HG03097 (cell line): Measurements from ENCODE around the gene STX16.

Experiments used
- ATAC-seq: cut with Tn5 transposase; IDR thresholded peaks from one replicate; pipeline ENCODE4 v1.9.1; 2021; ENCODE audit not compliant: unreplicated experiment, low FRiP score

The STX16 gene

GRCh38 chr20:58695084-58695722 is 44.1 kb downstream of the STX16 start:
- no peak for ATAC-seq

DNA sequence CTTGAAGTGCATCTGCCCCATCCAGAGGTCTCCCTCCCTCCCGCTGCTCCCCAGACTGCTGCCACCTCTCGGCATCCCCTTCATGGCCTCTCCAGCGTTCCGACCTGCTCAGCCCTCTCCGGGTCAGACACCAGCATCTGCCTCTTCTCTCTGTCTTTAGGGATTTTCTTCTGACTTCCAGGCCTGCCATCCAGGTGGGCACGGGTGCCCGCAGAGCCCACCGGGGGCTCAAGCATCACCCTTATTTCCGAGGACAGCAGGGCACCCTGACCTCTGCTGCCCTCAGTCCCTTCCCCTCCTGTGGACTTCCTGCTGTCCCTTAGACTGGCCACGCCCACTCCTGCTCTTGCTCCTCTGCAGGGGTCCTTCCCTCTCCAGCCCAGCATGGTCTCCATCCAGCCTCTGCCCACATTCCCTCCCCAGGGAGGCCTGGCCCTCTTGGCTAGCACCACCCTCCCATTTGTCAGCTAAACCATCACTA is 44.9 kb downstream of the STX16 start:
- ATAC-seq: no peak

GRCh38 chr20:58696411-58696961 is 45.4 kb downstream of the STX16 start:
- ATAC-seq: no peak

GRCh38 chr20:58697201-58697866 is 46.3 kb downstream of the STX16 start:
- ATAC-seq: no peak

DNA sequence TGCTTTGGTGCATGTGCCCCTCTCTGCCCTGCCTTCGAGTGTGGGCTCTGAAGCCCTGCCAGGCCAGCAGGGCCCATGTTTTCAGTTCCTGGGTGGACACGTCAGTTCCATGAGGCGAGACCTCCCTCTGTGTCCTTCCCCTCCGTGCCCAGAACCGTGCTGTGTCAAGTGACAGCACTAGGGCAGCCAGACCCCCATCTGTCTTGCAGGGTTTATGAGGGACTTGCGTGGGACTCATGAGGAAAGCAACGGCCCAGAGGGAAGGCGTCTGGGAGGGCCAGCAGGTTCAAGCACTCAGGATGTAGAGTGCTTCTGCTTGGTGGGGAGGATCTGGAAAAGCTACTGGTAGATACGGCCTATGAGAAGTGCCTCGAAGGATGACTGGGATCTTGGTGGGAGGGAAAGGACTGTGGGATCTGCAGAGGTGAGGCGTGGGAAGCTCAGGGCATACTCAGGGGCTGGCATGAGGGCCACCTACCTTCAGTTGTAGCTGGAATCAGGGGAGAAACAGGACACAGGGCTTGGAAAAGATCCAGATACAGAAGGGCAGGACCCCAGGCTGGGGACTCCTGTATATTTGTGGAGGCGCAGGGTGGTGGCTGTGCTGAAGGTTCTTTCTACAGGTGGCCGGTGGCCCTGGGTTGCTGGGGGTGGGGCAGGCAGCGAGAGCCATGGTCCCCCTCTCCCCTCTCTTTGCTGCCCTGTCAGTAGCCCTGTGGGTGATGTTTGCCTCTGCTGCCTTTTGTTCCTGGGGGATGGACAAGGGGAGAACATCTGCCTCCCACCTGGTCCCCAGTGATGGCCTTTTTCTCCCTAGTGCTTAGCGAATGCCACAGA is 47.0 kb downstream of the STX16 start:
- no peak for ATAC-seq

DNA sequence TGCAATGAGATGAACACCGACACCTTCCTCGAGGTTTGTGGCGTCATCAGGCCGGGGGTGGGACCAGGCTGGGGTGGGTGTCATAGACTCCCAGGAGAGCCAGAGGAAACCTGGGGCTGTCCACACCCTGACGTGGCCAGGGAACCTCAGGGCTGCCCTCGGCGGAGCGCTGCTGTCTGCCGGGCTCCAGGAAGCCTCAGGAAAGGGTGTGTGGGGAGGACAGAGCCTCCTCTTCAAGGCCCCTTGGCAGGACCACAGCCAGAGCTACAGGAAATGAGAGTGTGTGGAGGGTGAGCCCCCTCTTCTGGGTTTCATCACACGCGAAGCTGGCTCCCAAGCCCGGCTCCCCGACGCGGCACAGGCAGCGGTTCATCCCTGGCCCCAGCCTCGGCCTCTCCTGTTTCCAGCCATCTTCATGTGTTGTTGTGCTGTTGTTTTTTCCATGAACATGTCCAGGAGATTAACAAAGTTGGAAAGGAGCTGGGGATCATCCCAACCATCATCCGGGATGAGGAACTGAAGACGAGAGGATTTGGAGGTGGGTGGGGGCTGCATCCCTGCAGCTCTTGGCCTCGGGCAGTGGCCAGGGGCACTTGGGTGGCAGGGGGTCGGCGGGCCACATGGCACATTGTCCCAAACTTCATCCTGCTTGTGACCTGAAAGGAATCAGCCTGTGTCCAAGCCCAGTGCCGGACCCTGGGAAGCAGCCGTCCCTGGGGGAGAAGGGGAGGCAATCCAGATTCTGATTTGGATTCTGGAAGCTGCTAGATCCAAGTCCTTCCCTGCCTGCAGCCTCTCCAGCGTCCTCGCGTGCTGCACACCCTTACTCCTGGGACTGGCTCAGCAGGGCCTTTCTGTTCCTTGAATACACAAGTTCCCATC is 47.9 kb downstream of the STX16 start:
- ATAC-seq: no peak

DNA sequence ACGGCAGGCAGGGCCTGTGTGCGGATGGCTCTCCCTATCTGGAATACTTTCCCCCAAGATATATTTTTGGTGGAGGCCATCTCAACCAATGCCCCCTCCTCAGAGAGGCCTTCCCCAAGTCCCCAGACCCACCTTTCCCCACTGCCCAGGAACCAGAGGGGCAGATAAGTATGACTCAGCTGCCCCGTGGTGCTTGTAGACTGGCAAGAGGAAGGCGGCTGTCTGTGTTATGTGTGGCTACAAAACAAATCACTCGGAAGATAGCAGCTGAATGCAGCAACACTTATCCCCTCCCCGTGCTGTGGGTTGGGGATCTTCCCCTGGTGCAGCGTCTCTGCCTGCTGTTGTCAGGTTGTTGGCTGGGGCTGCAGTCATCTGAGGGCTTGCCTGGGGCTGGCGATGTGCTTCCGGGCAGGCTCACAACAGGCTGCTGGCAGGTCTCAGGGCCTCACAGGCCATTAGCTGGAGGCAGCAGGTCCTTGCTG is 48.6 kb downstream of the STX16 start:
- ATAC-seq: no peak

GRCh38 chr20:58700121-58700821 is 49.2 kb downstream of the STX16 start:
- no peak for ATAC-seq

DNA sequence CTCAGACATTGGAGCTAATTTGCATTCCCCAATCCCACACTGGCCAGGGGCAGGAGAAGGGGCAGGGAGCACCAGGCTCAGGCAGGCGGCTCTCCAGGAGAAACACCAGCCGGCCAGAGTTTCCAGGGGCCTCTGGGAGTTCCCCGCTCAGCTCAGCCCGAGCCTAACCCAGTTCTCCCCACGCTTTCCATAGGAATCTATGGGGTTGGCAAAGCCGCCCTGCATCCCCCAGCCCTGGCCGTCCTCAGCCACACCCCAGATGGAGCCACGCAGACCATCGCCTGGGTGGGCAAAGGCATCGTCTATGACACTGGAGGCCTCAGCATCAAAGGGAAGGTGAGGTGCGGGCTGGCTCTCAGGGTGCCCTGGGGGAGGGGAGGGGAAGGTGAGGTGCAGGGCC is 49.7 kb downstream of the STX16 start:
- ATAC-seq: no peak

DNA sequence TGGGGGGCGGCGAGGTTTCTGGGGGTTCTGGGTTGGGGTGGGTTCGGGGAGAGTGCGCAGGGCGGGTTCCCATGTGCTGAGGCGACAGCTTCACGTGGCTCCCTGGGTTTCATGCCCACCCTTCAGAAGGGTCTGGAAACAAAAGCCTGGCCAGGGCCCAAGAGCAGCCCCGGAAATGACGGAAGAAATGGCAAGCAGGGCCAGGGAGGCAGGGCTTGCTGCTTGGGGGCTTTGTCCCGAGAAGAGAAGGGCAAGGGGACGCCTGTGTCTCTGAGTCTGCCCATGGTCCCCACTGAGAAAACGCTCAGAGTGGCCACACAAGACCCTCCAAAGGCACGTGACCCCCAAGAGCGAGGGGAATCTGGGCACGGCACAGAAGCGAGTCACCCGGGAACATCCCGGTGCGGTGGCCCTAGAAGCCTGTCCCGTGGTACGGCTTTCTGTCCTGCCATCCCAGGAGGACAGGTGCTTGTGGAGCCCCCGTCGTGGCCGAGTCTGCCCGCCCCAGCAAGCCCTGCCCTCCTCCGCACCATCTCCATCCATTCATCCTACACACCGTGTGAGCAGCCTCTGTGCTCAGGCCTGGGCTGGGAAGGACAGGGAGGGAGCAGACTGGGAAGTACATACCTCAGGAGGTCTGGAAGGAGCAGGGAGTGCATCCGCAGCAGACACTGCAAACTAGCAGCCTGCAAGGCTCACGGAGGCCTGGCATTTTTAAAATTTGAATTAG is 50.5 kb downstream of the STX16 start:
- no peak for ATAC-seq

GRCh38 chr20:58702161-58702510 is 51.1 kb downstream of the STX16 start:
- ATAC-seq: no peak

DNA sequence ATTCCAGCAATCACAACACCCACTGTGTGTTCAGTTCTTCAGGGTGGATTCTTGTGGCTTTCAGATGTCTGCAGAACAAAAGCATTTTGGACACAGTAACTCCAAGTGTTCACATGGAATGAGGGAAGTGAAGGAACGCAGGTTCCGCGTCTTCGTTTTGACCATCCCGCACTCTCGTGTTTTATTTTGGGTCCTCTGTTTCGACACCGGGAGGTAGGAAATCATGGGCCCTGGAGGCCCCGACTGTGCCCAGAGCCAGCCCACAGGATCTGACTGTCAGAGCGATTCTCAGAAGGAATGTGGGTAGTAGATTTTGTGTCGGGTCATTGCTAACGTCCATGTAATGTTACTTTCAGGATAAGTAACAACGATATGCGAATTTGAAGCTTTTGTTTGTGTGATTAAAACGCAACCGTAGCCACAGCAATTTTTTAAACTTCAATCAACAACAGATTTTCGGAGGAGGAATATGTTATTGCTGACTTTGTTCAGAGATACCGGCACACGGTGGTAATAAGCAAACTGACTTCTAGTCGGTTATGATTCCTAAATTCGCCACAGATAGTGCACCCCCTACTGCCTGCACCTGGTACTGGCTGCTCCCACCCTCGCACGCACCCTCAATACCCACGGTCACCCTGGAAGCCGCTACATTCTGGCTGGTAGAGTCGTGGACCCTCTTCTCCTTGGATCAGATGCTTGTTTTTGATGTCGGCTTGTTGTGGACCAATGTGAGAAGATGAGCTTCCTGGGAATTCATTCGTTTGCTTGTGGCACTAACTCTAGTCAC is 52.0 kb downstream of the STX16 start:
- no peak for ATAC-seq

DNA sequence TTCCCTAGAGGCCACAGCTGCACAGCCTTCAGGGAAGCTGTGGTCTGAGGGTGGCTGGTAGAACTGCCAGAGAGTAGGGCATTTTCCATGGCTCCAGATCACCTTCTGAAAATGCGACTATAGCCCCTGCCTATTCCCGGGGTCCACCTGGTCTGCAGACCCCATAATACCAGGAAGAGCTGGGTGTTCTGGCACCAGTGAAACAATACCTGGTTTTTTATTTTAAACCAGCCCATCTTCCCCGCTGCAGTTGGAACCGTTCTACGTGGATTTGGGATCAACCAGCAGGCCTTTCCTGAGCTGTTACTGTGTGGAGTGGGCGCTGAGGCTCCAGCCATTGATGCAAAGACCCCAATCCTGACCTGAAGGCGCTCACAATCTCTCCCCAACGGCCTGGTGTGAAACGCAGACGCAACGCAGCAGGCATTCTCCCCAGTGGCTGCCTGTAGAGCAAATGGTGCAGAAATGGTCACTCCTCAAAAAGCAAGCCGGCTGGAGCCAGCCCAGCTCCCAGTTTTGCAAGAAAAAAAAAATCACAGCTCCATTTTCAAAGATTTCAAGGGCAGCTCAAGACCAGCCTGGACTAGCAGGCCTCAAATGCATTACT is 52.8 kb downstream of the STX16 start:
- no peak for ATAC-seq

DNA sequence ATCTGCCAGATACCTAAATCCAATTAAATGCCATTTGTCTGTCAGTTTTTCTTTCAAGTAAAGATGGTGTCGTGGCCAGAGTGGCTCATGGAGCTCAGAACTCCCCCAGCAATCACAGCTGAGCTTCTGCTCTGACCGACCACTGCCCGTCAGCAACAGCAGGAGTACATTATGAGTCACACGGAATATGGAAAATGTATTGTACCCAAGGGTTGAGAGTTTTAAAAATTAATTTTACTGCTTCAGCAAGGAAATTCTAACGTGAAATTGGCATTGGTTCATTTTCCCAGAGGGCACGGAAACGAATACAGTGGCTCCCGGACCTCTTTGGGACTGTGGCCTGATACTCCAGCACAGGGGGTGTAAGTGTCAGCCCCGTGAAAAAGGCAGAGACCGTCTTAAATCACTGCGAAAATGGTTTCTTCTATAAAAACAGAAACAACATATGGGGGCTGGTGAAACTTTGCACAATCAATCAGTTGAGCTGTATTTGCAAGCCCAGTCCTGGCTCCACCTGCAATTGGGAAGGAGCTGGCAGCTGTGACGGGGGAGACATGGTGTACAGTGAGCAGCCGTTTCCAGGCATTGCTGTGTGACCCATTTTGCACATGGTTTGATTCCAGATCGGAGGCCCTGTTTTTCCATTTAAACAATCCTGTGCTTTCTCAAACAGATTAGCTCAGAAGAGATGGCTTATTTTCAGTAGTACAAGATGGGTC is 54.3 kb downstream of the STX16 start:
- ATAC-seq: no peak

DNA sequence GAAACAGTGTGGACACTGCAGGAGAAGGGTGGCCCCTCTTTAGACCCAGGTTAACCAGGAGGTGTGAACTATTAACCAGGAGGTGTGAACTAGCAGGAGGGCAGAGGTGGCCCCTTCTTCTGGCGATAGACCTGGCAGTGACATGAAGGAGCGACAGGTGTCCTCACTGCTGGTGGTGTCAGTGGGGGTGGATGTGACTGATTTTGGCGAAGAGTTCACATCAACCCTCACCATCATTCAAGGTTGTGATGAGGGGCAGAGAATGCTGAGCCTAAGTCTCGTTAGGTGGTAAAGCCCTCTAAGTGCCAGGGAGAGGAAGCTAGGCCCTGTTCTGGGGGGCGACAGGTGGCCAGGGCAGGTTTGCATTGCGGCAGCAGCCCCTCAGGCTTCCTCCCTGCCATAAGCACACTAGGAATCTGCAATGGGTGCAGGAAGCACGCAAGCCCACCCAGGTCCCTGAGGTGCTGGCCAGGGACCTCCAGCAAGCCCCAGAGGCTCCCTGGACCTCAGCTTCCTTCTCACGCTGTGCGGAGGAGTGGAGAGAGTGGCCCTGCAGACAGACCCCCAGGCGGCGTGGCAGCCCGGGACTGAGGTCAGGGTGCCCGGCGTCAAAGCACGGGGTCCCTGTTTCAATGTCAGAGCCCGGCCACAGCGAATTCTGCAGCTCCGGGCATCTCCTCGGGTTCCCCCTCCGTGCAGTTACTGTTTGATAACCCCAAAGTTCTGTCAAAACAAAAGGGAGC is 55.2 kb downstream of the STX16 start:
- no peak for ATAC-seq

DNA sequence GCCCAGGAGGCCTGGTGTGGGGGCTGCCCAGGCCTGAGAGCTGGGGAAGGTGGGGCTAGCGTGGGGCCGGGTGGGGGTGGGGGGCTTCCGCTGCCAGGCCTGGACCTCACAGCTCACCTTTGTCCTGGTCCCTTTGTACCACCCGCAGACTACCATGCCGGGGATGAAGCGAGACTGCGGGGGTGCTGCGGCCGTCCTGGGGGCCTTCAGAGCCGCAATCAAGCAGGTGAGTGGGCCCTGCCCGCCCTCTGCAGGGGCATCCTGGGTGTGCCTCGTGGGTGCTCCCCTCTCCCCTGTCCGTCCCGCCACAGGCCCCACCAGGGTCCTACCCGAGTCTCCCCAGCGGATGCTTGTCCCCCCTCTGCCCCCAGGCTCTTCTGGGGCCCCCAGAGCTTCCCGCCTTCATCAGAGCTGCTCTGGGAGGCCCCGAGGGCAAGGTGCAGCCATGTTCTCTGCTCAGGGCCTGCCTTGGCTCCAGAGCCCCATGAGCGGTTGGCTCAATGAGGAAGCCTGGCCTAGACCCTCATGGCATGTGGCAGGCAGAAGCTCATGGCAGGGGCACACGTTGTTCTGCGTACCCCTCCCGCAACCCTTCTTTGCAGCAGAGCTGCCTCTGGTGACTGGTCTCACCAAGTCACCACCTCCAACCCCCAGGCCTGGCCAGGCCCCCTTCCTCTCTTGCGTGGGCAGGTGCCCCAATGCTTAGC is 56.0 kb downstream of the STX16 start:
- no peak for ATAC-seq
